ENCODE data around the gene ERO1A.
"Not testable (repeated sequence)": the region's sequence is repeated elsewhere in the genome, so short reads cannot be mapped to it uniquely, and the experiment has no call there.

ERO1A gene, protein sequence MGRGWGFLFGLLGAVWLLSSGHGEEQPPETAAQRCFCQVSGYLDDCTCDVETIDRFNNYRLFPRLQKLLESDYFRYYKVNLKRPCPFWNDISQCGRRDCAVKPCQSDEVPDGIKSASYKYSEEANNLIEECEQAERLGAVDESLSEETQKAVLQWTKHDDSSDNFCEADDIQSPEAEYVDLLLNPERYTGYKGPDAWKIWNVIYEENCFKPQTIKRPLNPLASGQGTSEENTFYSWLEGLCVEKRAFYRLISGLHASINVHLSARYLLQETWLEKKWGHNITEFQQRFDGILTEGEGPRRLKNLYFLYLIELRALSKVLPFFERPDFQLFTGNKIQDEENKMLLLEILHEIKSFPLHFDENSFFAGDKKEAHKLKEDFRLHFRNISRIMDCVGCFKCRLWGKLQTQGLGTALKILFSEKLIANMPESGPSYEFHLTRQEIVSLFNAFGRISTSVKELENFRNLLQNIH

DNA sequence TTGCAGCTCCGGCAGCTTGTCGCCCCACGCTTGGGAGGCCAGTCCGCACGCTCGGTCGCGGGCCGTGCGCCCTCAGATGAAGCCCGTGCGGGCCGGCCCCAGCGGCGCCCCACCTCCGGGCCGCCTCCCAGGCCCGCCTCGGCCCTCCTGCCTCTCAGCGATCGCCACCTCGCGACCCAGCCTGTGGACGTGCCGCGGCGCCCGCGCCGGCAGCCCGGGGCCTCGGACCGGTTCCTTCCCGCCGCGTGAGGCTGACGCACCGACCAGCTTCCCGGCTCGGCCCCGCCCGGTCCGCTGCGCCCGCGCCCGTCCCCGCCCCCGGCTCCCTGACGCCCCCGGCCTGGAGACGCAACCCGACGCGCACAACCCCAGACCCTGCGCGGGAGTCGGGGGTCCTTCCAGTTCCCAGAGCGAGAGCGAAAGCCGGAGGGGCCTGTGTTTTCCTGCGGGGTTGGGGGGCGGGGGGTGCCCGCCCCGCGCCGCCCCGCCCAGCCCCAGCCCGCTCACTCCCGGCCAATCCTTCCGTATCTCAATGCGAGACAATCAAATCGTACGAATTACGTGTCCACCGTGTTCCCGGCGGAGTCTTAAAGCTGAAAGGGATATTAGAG lies at the start of gene ERO1A:
ERO1A (minus strand) TSS at position 78 of the 611 bp plus-strand sequence; CDS start at position 1, 77 bp downstream.
- DNase-seq = peak; percentile 85

DNA sequence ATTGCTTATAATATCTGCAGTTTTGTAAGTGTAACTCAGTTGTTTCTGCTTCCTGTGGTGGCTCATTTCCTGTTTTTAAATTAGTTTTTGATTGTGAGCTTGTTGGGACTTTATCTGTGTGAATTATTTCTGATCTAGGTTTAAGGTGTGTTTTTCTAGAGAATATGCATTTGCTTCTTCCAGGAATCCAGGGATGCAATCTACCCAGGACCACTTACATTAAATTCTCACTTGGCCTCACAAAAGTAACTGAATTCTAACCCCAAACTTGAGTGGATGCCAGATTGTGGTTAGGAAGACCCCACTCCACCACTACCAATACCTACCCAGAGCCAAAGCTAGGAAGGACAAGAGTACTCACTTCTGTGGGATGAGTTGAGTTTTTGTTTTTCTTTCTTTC lies 46.5 kb upstream of the ERO1A start:
- DNase-seq = no peak

DNA sequence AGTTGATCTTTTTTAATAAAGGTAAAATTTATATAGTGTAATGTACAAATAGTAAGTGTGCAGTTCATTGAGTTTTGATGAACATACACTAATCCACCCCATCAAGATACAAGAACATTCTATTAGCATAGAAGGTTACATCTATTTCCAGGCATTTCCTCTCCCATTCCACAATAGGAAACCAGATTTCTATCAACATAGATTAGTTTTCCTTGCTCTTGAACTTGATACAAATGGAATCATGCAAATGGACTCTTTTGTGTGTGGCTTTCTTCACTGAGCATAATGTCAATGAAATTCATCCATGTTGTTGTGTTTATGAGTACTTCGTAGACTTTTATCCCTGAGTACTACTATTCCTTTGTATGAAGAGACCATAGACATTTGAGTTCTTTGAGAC lies 45.4 kb upstream of the ERO1A start:
- DNase-seq = no peak

DNA sequence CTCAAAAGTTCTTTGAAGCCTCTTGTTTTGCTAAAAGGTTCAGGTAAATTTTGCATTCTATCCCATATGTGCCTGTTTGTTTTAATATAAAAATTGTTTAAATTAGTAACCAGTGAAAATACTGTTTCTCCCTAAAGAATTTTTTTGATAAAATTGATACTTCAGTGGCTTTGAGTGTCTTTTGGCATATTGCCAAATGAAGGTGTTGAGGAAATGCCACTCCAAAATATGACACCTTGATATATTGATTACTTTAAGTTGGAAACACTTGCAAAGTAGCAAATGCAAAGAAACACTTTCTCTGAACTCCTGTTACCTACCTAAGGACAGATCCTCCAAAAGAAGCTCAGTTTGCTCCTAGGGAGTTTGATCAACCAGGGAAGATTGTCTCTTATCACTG lies 43.1 kb upstream of the ERO1A start:
- DNase-seq = no peak

DNA sequence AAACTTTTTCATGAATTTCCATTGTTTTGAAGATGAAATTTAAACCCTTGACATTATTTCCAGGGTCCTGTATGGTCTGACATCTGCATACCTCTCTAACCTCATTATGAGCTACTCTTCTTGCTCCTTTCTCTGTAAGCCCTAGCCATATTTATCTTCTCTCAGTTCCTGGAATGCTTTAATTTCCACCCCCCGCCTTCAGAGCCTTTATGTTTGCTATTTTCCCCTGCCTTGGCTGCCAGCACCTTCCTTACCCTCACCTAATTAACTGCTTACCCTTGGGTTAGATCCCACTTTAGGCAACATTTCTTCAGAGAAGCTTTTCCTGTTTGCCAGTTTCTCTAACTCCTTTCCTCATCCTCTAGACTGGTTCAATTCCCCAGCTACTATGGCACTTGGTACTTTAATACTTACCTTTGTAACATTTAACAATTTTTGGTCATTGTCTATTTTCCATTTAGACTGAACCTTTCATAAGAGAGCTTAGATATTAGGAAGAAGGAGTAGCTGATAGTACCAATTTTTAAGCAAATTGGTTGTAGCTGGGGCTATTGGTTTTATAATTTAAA lies 40.6 kb upstream of the ERO1A start:
- no peak for DNase-seq

DNA sequence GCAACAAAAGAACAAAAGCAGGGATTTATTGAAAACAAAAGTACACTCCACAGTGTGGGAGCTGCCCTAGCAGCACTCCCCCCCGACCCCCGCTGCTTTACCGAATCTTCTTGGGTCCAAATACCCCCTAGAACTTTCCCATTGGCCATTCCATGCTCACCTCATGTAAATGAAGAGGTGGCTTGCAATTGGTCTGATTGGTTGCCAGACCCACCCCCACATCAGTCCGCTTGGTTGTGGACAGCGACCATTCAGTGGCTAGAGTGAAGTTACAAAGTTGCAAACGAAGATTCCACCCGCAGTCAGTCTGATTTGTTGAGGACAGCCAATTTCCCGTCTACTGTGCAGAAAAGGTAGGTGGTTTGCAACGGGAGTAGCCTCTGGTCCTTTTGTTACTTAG lies 38.5 kb upstream of the ERO1A start:
- no peak for DNase-seq

DNA sequence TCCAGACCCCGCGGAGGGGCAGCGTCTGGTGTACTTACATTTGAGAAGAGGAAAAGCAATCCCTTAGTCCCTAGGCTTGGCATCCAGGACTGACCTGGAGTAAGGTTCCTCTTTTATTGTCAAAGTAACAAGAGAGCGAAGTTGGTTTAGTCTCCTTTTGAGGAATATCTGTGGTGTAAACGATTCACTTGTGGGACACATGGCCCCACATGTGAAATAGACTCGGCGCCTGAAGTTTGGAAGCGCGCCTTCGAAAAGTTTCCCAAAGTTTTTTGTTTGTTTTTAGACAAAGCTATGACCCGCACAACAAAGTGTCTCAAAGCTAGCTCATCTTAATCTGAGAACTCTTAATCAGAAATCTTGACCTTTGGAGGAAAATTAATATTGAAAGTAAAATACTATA lies 35.4 kb upstream of the ERO1A start:
- DNase-seq = no peak

DNA sequence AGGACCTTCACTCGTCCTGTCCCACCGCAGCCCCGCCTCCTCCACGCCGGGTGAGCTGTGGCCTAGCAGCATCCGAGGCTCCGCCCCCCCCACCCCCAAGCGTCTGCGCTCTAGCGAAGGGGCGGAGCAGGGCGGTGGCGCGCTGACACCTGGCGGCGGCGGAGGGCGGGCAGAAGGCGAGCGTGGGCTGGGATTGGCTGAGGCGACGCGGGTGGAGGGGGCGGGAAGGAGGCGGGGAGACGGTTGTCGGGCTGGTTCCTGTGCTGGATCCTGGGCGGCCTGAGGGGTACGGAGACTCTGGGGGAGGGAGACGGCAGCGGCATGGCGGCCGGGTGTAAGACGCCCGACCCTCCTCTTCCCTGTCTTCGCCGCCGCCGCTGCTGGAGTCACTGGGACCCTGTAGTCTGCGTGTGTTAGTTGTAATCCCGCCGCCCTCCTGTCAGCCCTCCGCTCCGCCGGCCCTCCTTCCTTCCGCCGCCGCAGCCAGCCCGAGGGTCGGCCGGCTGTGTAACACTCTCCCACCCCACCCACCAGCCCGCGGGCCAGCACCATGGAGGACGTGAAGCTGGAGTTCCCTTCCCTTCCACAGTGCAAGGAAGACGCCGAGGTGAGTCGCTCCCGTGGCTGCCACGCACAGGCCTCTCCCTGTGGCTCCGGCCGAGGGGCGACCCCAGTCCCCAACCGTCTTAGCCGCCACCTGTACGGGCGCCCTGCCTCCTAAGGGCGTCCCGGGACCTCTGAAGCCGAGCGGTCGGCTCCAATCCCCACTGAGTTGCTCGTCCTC lies 34.8 kb upstream of the ERO1A start, which contains the start of gene STYX:
STYX (plus strand) TSS at position 242 of the 784 bp plus-strand sequence; CDS start at position 551, 309 bp downstream.
- DNase-seq = peak; percentile 97

DNA sequence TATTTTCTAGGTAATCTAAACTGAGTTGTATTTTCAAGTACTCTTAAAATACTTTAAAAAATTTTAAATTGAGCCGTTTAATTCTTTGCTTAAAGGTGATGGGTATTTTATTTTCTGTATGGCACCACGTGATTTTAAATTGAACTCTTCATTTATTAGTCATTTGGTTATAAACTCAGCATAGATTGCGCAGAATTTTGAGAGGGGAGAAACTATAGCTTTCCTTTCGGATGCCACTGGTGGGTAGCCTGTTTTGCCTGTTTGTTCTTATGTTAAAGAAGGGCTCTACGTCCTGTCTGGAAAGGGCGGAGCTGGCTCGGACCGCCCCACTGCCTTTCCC lies 34.2 kb upstream of the ERO1A start:
- DNase-seq = no peak

DNA sequence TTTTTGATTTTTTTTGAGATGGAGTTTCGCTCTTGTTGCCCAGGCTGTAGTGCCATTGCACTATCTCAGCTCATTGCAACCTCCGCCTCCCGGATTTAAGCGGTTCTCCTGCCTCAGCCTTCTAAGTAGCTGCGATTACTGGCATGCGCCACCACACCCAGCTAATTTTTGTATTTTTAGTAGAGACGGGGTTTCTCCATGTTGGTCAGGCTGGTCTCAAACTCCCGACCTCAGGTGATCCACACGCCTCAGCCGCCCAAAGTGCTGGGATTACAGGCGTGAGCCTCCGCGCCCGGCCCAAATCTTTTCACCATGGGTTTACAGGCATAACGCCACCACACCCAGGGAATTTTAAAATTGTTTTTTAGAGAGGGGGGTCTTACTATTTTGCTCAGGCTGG lies 33.7 kb upstream of the ERO1A start:
- not testable (repeated sequence) for DNase-seq

DNA sequence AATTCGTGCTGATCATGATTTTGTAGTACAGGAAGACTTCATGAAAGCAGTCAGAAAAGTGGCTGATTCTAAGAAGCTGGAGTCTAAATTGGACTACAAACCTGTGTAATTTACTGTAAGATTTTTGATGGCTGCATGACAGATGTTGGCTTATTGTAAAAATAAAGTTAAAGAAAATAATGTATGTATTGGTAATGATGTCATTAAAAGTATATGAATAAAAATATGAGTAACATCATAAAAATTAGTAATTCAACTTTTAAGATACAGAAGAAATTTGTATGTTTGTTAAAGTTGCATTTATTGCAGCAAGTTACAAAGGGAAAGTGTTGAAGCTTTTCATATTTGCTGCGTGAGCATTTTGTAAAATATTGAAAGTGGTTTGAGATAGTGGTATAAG lies 32.2 kb upstream of the ERO1A start:
- DNase-seq = not testable (repeated sequence)

DNA sequence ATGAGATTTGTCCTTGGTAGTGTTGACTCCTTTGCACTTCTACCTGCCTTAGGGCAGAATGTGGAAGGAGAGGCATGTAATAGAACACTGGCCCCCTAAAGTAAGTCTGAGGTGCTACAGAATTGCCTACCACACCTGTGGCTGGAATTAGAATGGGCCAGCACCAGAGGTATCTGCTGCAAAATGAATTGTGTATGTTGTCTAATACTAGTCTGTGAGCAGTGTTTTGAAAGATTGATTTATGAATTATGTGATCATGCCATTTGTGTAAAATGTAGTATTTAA lies 28.9 kb upstream of the ERO1A start:
- no peak for DNase-seq

DNA sequence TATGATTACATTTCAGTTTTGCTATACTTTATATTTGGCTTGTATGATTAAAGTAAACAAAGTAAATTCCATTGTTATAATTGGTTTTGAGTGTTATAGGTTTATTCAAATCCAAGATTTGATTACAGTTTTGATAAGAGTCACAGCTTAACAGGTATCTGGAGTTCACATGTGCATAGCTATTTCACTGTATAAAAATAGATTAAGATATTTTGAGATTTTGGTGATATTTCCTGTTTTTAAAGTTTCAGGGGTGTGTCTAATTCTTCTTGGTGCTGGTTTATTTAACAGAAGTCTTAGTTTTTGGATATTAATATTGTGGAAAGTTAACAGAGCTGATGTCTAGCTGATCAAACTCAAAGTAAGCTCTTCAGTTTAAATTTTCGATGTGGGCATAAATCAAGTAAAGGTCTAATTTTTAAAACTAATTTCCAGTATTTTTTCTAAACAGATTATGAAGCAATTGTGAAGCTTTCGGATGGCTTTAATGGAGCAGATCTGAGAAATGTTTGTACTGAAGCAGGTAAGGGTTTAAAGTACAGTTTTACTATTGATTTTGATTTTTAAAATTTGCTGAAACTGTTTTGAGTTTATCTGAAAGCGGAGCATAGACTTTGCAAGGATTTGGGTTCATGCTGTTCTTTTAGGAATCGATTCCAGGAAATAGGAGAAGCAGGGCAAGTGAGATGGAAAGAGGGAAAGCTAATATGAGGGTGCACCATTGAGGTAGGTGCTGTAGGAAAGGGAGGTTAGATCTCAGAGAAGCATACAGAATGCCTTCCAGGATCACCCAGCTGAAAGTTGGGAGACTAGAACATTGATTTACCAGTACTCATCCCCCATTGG lies 28.4 kb upstream of the ERO1A start:
- DNase-seq = no peak

DNA sequence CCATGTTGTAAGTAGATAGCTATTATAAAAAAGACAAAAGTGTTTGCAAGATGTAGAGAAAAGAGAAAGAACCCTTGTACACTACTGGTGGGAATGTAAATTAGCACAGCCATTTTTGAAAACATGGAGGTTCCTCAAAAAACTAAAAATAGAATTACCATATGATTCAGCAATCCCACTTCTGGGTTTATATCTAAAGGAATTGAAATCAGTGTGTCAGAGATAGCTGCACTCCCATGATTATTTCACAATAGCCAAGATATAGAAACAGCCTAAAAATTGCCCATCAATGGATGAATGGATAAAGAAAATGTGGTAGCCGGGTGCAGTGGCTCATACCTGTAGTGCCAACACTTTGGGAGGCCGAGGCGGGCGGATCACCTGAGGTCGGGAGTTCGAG lies 20.8 kb upstream of the ERO1A start:
- DNase-seq = no peak

DNA sequence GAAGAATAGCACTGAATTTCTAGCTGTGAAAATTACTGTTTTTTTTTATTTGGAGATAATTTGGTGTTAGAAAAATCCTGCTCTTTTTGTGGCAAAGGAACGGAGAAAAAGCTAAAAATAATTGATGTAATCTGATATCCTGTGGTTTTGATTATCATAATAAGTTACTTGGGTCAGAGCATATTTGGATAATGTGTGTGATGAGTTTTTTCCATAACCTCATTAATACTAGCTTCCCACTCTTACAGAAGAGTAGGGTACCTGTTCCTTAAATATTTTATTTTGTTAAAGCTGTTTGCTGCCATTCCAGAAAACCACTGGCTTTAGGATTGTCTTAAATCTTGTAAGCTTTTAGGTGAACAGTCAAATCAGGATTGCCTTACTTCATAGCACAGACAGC lies 16.3 kb upstream of the ERO1A start:
- DNase-seq = no peak

DNA sequence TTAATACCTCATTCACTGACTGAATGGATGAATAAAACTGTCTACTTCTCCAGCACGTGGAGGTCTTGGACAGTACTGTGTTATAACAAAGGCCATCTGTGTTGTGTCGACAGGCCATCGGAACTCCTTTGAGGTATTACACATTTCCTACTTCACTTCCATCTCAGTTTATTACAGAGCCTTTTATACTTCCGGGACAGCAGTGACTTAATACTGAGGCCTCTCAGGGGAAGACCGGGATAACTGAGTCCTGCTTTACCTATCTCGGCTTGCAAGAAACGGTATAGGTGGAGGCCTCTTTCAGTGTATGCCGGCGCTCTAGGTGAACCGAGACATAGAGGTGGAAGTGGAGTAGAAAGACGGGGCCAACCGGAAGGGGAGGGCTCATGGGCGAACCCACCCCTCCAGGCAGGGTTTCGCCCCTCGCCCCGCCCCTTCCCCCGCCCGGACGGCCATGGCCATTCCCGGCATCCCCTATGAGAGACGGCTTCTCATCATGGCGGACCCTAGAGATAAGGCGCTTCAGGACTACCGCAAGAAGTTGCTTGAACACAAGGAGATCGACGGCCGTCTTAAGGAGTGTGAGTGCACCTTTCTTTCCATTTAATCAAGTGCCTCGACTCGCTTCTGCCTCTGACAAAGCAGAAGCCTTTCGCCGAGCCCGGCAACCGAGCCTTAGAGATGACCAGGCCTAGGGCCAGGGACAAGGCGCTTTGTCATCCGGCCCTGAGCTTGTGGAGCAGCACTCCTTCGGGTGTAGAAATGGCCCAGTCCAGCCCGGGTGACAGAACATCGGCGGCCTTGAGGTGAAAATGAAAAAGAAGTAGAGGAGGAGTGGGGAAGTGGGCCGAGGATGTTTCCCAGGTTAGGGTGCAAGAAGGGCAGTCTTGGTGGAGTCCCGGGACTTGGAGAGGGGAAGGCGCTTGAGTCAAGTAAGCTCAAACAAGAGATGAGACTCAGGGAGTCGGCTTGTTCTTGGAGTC lies 11.7 kb upstream of the ERO1A start, which contains the start of gene PSMC6:
PSMC6 (plus strand) TSS at position 477 of the 983 bp plus-strand sequence; CDS start at position 497, 20 bp downstream.
- DNase-seq = peak; percentile 96

DNA sequence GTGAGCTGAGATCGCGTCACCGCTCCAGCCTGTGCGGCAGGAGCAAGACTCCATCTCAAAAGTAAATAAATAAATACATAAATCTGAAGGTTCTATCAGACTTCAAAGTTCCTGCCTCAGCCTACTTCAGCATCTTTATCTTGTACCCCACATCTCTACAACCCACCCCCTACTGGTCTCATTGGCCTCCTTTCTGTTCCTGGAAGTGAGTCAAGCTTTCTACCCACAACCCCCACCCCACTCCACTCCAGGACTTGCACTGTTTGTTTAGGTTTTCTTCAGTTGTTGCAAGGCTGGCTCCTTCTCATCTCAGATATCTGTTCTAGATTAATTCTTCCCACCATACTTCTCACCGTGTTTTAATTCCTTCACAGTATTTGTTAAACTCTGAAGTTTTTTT lies 10.9 kb upstream of the ERO1A start:
- DNase-seq = peak; percentile 56

DNA sequence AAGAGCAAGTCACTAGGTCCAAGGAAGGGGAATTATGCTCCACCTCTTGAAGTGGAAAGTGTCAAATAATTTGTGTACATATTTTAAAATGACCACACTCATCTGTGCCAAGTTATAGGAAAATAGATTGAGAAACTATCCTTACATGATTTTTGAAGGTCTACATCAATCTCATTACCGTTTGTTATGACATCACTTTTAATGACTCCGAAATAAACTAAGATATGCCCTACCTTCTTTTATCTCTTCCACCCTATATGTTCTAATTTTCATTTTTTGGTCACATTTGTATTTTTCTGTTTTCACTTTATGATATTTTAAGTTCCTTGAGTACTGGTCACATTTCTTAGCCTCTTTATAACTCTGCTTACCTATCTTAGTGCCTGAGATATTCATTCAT lies 8.3 kb upstream of the ERO1A start:
- no peak for DNase-seq

DNA sequence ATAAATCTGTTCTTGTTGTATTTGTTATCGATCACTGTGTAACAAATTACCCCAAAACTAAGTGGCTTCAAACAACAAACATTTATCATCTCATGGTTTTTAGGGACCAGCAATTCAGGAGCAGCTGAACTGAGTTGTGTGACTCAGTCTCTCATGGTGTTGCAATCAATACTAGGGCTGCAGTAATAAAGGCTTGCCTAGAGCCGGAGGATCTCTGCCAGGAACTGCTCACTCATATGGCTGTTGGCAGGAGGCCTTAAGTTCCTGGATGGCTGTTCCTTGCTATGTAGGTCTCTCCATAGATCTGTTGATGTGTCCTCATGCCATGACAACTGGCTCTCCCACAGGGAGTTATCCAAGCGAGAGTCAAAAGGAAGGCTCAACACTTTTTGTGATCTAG lies 7.9 kb upstream of the ERO1A start:
- no peak for DNase-seq

DNA sequence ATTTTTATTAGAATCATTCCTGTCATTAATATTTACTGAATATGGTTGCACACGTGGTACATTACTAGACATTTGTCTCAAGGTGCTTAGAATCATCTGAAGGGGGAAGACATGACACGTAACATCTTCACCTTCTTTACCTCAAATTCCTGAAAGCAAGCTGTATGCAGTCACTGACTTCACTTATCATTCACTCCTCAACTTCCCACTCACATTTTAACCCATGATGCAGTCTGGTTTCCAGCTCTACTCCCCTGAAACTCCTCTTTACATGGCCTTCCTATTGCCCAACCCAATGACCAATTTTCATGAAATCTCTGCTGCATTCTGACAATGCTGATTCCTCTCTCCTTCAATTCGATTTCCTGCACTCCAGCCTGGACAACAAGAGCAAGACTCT lies 5.9 kb upstream of the ERO1A start:
- no peak for DNase-seq

DNA sequence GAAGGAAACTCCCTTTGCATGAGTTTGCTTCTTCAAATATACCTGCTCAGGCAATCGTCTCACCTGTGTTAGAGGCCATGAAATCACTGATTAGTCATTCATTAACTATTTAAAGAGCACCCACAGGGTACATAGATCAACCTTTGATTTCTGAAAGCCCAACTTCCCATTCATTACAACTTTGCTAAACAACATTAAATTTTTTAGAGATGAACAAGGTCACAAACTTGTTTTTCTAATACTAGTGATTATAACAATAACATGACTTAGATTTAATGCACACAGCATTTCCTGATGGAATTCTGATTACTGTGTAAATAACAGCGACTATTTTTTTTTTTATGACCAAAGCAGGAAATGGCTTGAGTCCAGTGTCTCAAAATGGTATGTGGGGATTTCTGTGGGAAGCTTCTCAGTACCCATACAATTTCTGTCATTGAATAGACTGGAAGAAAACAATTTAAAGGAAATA lies 5.4 kb upstream of the ERO1A start:
- DNase-seq = no peak

Measured in NCI-H1092 treated with DMSO at 0.1 percent for 48 hours (cell line).